H1 (cell line): ENCODE measurements around the gene NCOA5. TPM values are rescaled to one million over a fixed set of nuclear protein-coding genes. Genes with fewer than 3 reads are reported as not detected.
A peak's percentile ranks its signal among the peaks of the same experiment; 100 is the strongest.

Experiments
- CREB1 ChIP-seq: IDR thresholded peaks from 2 replicates; pipeline ENCODE4 v1.6.1; 2012; ENCODE audit warnings: inconsistent platforms
- EP300 ChIP-seq, 2 experiments: IDR thresholded peaks; 1 replicate in 1 of 2; 2 replicates in 1 of 2; pipeline ENCODE4 v1.6.1; 2011 to 2012; ENCODE audit warnings: low read depth in 2 of 2, low read length in 2 of 2, mild to moderate bottlenecking in 2 of 2, borderline replicate concordance in 1 of 2, inconsistent platforms in 1 of 2, moderate library complexity in 1 of 2
- EZH2 ChIP-seq: fragments of 200-600 bp; sonication (generic); IDR thresholded peaks from 2 replicates; pipeline ENCODE4 v1.7.1; 2012; ENCODE audit warnings: low read depth, mild to moderate bottlenecking, moderate library complexity, low read length, inconsistent platforms; ENCODE audit not compliant: severe bottlenecking
- GABPA ChIP-seq: IDR thresholded peaks from 2 replicates; pipeline ENCODE4 v1.6.1; 2011; ENCODE audit warnings: mild to moderate bottlenecking, low read length, moderate library complexity, borderline replicate concordance; ENCODE audit not compliant: insufficient read depth
- KDM5A ChIP-seq: fragments of 200-600 bp; IDR thresholded peaks from 2 replicates; pipeline ENCODE4 v1.7.1; 2012; ENCODE audit warnings: mild to moderate bottlenecking, low read length, inconsistent platforms, mixed read lengths
- MAFK ChIP-seq: IDR thresholded peaks from 2 replicates; pipeline ENCODE4 v1.6.1; 2012; ENCODE audit warnings: low read depth, mild to moderate bottlenecking, improper control_type of control experiment, low read length
- POLR2AphosphoS5 ChIP-seq: IDR thresholded peaks from 2 replicates; pipeline ENCODE4 v1.6.1; 2011; ENCODE audit warnings: low read depth, low read length
- POU5F1 ChIP-seq: IDR thresholded peaks from 2 replicates; pipeline ENCODE4 v1.6.1; 2011; ENCODE audit warnings: low read depth, mild to moderate bottlenecking, low read length, moderate library complexity
- RNF2 ChIP-seq: fragments of 200-900, 300-1000 bp; sonication (generic); IDR thresholded peaks from 2 replicates; pipeline ENCODE4 v1.7.1; 2016; ENCODE audit warnings: borderline replicate concordance, low read depth, mild to moderate bottlenecking, antibody characterized with exemption, low read length; ENCODE audit not compliant: poor library complexity, severe bottlenecking; ENCODE audit errors: missing control alignments
- SIN3A ChIP-seq, 2 experiments: IDR thresholded peaks in 1 of 2; conservative IDR thresholded peaks in 1 of 2; 2 replicates each; pipeline ENCODE4 v1.6.1; 2011 to 2012; ENCODE audit warnings: low read length in 2 of 2, improper control_type of control experiment in 1 of 2, low read depth in 1 of 2, mild to moderate bottlenecking in 1 of 2
- SP1 ChIP-seq: IDR thresholded peaks from 2 replicates; pipeline ENCODE4 v1.6.1; 2011; ENCODE audit warnings: low read depth, low read length
- SRF ChIP-seq: IDR thresholded peaks from 2 replicates; pipeline ENCODE4 v1.6.1; 2011; ENCODE audit warnings: mild to moderate bottlenecking, low read depth, low read length, moderate library complexity
- TAF7 ChIP-seq: optimal IDR thresholded peaks from 2 replicates; pipeline ENCODE3; 2011; ENCODE audit warnings: low read depth, mild to moderate bottlenecking, inconsistent platforms, low read length, moderate library complexity, borderline replicate concordance
- polyA plus RNA-seq, 7 experiments: library from polyadenylated mRNA; depleted of rRNA in 3 of 7; stranded (reverse) in 5 of 7; unstranded in 2 of 7; fragments of >200 nt in 5 of 7; fragments of 200-250 nt in 2 of 7; gene quantifications; 1 replicate in 5 of 7; 2 replicates in 1 of 7; 4 replicates in 1 of 7; pipeline versions ENCODE4 v1.2.1 to v1.2.3, GENCODE V29; 2011 to 2013; ENCODE audit warnings: missing spikeins in 2 of 7, mixed read lengths in 2 of 7
- total RNA-seq: library from RNA; stranded (reverse); fragmentation: NEBNext Ultra II Directional; extraction: Animal tissue kit (Norgen Biotek cat#: 25700); gene quantifications from 2 replicates; pipeline ENCODE4 v1.2.1, GENCODE V29; 2021

NCOA5 gene
- total and polyA plus RNA-seq, 2 of the 8 experiments (the other 6 are each of a cell fraction or from before 2014, with no cell fraction given): 20.4 to 29.0 TPM

DNA sequence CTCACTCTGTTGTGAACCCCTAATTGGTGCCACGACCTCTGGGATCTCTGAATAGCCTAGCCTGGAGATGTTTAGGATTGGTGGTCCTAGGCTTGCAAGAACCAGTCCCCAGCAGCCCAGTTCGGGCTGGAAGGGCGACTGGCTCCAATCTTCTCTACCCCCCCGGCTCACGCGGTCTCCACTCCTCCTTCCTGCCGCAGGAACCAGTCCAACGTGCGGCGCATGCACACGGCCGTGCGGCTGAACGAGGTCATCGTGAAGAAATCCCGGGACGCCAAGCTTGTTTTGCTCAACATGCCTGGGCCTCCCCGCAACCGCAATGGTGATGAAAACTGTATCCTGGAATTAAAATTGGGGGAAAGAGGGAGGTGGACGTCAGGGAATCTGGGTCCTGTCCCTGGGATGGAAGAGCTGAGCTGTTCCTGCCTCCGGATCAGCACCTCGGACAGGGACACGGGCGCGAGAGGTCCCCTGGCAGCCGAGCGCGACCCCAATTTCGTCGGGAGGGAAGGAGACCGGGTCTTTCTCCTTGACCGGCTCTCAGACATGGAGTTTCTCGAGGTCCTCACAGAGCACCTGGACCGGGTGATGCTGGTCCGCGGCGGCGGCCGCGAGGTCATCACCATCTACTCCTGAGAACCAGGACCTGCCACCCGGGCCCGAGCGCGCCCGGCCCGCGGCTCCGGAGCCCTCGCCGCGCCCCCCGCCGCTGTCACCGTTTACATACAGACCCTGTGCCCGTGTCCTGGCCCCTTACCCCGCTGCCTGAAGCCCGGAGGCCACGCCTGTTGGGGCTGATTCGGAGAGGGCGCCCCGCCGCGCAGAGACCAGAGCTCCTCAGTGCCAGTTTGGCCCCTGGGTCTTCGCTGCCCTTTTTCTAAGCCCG is 32.5 kb downstream of the NCOA5 start (continued):
- no peak for TF ChIP-seq MAFK
- peak; percentile 87 to 94 for TF ChIP-seq SIN3A (conservative IDR thresholded peaks at IDR 0.05 in 1 of 2, IDR thresholded peaks at IDR 0.05 in 1 of 2; ENCODE audit: low read depth in 1 of 2, low read length in 2 of 2)
- 0 out of 2 replicates have a peak, but pooled peaks have one; percentile 12 for TF ChIP-seq CREB1
- TF ChIP-seq RNF2: no peak
- TF ChIP-seq SRF: no peak
- TF ChIP-seq TAF7: no peak
- TF ChIP-seq GABPA: no peak
- no peak for TF ChIP-seq SP1
- TF ChIP-seq EZH2: peak; percentile 42
- no peak for TF ChIP-seq KDM5A
- TF ChIP-seq EP300 (IDR thresholded peaks at IDR 0.05; ENCODE audit: borderline replicate concordance in 1 of 2, low read depth in 2 of 2, low read length in 2 of 2): peak in 1 of 2 experiments; percentile 38; a peak in 1 of 3 replicates
- TF ChIP-seq POLR2AphosphoS5: no peak
- no peak for TF ChIP-seq POU5F1
- TF ChIP-seq, all 59 proteins: peak for 6
